ENCODE results near the gene ERMARD.
"Not testable (repeated sequence)": the region's sequence is repeated elsewhere in the genome, so short reads cannot be mapped to it uniquely, and the experiment has no call there.

The ERMARD gene

GRCh38 chr6:169738204-169738975 lies 13.0 kb upstream of the ERMARD start:
- FAIRE-seq: no peak

- no peak for FAIRE-seq
These were observed 12.4 kb upstream of the ERMARD start for GRCh38 chr6:169738976-169739529.

GRCh38 chr6:169741344-169741743 lies 10.1 kb upstream of the ERMARD start:
- no peak for FAIRE-seq

- no peak for FAIRE-seq
These were observed 6.0 kb upstream of the ERMARD start for GRCh38 chr6:169745405-169745804.

- FAIRE-seq: no peak
These were observed 4.9 kb upstream of the ERMARD start for GRCh38 chr6:169746556-169746955.

GRCh38 chr6:169752074-169752623 lies 727 bp downstream of the ERMARD start:
- no peak for FAIRE-seq

- FAIRE-seq: no peak
These were observed 3.7 kb downstream of the ERMARD start for GRCh38 chr6:169755162-169755561.

- FAIRE-seq: no peak
These were observed 11.9 kb downstream of the ERMARD start for GRCh38 chr6:169763308-169763707.

GRCh38 chr6:169763881-169764280 lies 12.5 kb downstream of the ERMARD start:
- FAIRE-seq: no peak

- FAIRE-seq: not testable (repeated sequence)
These were observed 14.4 kb downstream of the ERMARD start for GRCh38 chr6:169765789-169766188.

- no peak for FAIRE-seq
These were observed 14.8 kb downstream of the ERMARD start for GRCh38 chr6:169766232-169766631.

- FAIRE-seq: no peak
These were observed 15.7 kb downstream of the ERMARD start for GRCh38 chr6:169766921-169767736.

- no peak for FAIRE-seq
These were observed 22.9 kb downstream of the ERMARD start for GRCh38 chr6:169774347-169774746.

GRCh38 chr6:169775321-169775720 lies 23.9 kb downstream of the ERMARD start:
- FAIRE-seq: no peak

- no peak for FAIRE-seq
These were observed 25.0 kb downstream of the ERMARD start for GRCh38 chr6:169776379-169776778.

GRCh38 chr6:169777896-169778295 lies 26.5 kb downstream of the ERMARD start:
- FAIRE-seq: no peak

GRCh38 chr6:169778646-169779045 lies 27.2 kb downstream of the ERMARD start:
- no peak for FAIRE-seq

- no peak for FAIRE-seq
These were observed 27.8 kb downstream of the ERMARD start for GRCh38 chr6:169779092-169779815.

GRCh38 chr6:169779896-169780295 lies 28.5 kb downstream of the ERMARD start:
- no peak for FAIRE-seq

GRCh38 chr6:169780571-169781091 lies 29.2 kb downstream of the ERMARD start:
- FAIRE-seq: no peak

- FAIRE-seq: no peak
These were observed 31.5 kb downstream of the ERMARD start for GRCh38 chr6:169782966-169783365.

- FAIRE-seq: no peak
These were observed 32.0 kb downstream of the ERMARD start for GRCh38 chr6:169783401-169783800.
